Measurements from ENCODE around the gene MTCL1.

Gene MTCL1

DNA sequence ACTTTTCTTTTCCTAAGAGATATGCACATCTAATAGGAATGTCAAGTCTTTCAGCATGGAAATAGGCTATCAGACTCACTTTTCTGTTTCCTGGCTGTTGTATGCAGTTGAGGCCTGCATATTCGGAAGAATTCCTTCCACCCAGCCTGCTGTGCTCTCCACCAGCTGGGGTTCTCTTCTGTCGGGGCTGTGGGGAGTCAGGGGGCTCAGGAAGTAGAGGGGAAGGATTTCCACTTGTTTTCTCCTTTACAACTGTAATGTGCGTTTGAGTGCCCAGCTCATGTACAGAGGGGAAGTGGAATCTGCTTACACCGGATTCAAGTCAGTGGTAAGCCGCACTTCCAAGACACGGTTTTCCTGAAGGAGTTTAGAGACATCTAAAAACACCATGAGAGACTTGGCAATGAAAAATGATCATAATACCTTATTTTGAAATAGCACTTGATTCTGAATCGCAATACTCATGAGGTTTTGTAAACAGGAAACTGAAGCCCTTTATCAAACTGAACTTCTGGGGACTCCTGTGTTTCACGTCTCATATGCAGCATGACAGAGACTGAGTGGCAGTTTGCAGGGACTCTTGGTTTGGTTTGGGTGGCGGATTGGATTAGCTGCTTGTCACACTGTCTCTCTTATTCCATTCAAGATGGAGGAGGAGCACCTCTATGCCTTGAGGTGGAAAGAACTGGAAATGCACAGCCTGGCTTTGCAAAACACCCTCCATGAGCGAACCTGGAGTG is 90.4 kb downstream of the MTCL1 start:
- DNase-seq = no peak

DNA sequence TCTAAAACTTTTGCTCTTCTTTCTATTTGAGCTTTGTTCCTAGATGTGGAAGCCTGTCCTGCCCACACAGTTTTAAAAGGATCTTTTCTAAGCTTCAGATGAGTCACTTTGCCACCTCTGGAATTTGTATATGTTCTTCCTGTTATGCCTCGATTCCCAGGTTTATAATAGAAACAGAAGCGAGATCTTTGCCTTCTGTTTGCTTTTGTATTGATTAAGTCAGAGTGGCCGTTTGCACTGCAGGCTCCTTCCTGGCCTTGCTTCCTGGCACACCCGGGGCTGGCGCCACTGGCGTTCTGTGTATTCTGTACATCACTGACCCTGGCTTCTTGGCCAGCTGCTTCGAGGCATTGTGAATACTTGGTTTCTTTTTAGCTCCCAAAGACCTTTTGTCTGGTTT is 91.8 kb downstream of the MTCL1 start:
- DNase-seq = no peak

- DNase-seq = no peak
These were observed 93.6 kb downstream of the MTCL1 start for GRCh38 chr18:8799001-8799400.

DNA sequence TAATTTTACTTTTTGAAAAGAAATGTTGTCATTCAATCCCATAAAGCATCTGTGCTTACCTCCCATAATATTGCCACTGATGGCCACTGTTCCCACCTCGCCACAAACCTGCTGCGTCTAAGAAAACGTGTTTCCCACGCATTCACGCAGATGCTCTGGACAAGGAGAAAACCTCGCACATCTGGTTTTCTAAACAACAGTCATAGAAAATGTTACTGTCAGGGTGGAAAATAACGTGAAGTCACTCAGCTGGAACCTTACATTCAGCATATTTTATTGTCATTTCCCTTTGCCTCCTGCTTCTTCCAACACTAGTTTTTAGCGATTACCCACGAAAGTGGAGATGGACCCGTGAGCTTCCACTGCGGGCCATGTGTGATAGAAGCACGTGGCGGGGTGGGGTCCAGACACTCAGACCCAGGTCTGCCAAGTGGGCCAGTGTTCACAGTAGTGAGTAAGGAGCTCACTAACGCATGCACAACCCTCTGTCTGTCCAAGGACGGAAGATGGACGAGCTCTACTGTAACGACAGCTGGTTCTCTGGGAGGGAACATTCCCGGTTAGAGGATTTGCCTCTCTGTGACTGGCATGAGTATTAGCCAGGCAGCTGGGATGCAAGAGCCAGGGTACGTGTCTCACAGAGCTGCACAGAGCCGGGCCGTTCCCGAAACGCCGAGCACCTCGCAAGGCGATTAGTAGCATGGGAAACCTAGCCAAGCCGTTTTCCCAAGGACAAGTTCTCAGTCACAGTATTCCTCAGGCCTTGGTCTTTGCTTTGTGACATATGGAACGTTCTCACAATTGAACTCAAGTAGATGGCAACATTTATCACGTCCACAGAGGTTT is 94.5 kb downstream of the MTCL1 start:
- no peak for DNase-seq

DNA sequence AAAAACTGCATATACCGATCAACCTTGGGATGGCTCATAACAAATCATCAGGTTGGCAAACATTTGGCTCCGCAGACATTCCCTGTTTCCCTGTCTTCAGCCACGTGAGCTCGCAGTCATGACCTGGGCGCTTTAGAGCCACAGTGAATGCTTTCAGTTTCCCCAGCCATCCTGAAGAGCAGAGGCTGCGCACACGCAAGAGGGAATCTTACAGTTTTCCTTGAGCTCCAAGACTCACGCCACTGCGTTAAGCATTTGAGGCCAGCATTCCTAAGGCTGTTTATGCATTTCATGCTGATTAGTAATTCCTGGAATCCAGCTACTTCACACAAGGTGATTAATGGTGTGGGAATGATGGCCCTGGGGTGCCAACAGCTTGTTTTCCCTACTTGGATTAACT is 95.1 kb downstream of the MTCL1 start:
- no peak for DNase-seq

- no peak for DNase-seq
These were observed 95.5 kb downstream of the MTCL1 start for GRCh38 chr18:8800876-8801262.

DNA sequence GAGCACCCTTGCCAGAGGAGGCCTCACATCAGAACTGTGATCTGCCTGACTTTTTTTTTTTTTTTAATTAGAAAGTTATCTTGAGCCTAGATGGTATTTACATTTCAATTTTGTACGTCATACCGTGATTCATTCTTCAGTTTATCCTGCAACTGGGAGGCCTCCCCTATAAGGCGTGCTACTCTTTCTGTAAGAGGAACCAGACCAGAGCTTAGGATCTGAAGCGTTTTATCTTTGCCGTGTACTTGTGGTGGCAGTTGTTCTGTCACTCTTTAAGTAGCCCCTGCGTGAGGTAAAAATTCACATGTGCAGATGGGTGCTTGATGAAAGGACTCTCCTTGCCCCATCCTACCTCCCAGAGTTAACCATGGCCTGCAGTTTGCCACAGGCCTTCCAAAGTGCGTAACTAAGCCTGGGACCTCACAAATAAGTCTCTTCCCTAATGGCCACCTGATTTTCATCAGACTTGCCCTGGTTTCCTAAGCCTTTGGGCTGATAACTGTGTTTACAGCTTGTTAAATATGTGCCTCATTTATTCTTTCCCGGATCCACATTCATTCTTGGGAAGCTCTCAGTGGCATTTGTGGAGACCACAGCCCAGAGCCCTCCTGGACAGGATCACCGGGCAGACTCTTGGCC is 96.0 kb downstream of the MTCL1 start:
- no peak for DNase-seq

DNA sequence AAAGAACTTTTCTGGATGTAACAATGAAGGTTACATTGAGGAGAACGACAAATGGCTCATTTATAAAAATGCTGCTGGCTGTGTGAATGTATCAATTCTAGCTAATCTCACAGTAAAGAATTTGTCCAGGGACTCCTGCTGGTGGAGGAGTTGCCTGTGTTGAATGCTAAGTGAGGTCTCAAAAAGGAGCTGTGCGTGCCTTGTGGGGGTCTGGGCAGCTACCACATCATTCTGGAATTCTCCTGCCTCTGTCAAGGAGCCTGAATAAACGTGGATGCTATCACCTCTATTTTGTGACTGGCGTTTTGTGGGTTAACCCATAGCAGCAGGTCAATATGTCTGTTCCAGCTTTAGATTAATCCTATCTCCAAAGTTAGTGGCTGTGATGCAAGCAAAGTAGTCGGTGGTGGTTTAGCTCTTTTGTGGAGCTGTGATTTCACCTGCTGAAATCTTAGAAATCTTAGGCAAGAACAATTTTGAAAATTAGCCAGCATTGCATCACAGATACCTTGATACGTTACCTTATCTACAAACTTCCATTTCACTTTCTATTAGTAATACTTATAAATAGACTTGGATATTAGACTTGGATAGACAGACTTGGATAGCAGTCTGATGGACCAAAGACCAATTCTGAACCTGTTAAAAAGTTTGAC is 96.8 kb downstream of the MTCL1 start:
- DNase-seq = no peak

- no peak for DNase-seq
These were observed 97.9 kb downstream of the MTCL1 start for GRCh38 chr18:8803063-8803795.

- no peak for DNase-seq
These were observed 98.6 kb downstream of the MTCL1 start for GRCh38 chr18:8803957-8804356.

DNA sequence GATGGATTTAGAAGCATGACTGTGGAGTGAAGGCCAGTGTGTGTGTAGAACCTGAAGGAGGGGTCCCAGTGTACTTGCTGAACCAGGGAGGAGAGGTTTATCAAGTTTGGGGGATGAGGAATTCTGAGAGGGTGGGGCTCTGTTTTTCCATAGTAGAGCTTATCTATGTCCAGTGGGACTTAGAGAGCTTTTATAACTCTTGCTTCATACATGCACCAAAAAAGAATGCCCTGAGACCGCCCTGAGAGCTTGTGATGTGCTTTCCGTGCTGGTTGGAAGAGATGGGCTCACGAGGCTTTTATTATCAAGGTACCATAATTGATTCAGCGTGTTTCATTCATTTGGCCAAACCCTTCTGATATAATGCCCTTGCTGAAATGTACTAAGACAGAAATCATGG is 100.2 kb downstream of the MTCL1 start:
- DNase-seq = no peak

DNA sequence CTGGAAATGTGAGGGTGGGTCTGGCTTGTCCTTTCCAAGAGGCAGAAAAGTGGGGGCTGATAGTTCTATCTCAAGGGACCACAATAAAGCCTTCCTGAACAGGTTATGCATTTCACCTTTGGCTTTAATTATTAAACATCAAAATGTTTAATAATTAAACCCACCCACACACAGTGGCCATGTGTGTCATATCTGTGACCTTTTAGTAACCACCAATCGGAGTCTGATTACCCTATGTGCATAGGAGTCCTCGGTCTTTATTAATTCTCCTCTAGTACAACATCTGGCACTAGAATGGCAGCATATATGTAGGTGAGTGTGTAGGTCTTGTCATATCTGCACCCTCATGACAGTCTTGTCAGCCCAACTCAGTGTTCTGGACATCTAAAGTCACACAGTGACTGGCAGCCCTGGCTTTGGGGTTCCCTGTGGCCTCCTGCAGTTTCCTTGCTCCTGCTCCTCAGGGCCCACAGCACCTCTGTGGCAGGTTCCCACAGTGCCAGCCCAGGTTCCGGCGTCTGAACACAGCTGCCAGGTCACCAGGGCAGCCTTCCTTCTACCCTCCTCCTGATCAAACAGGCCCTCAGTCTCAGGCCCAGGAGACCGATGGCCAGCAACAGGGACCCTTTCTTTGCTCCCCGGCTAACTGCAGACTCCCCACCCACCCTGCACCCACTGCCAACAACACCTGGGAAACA is 100.9 kb downstream of the MTCL1 start:
- no peak for DNase-seq

DNA sequence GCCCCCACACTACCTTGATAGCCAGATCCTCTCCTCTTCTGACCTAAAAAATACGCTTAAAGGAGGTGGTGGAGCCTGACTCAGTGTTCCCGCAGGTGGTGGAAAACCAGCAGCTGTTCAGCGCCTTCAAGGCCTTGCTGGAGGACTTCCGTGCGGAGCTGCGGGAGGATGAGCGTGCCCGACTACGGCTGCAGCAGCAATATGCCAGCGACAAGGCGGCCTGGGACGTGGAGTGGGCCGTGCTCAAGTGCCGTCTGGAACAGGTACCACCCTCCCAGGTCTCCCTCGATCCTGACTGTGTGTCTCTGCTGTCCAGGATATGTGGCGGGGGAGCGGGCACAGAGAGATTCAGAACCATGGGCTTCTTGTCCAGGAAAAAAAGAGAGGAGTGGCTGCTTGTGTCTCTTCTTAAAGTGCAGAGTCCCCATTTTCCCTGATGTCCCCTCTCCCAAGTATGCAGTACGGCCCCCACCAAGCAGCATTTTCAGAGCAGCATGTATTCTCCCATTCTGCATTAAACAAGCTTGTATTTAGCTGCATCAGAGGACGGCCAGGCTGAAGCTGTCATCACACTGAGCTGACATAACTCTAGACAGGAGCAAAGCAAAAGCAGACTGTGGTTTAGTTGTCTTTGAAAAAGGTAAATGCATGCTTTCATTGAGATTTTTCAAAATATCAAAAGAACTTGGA is 101.6 kb downstream of the MTCL1 start:
- no peak for DNase-seq

GRCh38 chr18:8807488-8807805 is 102.1 kb downstream of the MTCL1 start:
- no peak for DNase-seq

- no peak for DNase-seq
These were observed 102.6 kb downstream of the MTCL1 start for GRCh38 chr18:8808001-8808400.

DNA sequence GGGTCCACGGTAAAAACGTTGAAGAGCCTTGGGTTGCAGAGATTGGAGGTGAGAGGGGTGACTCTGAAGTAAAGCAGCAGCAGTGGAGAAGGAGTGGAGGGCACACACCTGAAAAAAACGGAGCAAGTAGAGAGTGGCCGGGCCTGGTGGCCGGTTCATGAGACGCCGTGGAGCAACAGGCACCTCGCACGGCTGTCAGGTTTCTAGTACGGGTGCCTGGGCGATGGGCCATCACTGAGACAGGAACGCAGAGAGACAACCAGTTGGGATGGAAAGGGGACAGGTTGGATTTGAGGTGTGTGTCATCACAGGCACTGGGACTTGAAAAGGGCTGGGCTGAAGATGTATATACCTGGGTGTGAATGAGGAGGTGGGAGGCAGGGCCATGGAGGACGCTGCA is 104.2 kb downstream of the MTCL1 start:
- DNase-seq = no peak

DNA sequence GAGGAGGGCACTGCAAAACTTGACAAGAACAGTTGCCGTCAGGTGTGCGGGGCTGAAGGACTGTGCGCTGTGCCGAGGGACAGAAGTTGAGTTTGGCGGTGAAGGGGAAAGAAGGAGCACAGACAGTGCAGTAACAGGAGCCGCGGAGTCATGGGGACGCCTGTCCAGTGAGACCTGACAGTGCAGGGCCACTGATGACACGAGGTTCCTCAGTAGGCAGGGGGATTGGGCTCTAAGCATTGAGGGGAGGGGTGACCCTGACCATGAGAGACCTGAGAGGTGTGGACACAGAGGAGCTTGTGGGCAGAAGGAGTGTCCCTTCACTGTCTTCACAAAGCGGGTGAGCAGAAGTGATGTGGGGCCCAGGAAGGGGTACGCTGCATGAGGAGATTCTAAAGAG is 104.8 kb downstream of the MTCL1 start:
- DNase-seq = no peak

- DNase-seq = no peak
These were observed 105.8 kb downstream of the MTCL1 start for GRCh38 chr18:8811115-8811514.

DNA sequence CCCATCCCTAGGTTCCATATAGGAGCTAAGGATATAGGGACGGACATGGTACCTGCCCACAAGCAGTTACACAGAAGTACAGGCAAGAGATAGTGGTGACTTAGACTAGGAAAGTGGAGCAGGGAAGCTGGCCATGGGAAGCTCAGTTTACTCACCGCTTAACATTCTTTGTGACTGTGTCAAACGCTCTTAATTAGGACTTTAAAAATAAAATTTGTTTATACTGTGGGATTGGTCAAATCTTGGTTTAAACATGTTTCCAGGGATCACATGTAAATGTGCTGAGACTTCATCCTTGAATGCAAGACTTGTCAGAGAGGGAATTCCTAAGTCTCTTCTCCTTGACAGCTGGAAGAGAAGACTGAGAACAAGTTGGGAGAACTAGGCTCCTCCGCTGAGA is 107.3 kb downstream of the MTCL1 start:
- no peak for DNase-seq

DNA sequence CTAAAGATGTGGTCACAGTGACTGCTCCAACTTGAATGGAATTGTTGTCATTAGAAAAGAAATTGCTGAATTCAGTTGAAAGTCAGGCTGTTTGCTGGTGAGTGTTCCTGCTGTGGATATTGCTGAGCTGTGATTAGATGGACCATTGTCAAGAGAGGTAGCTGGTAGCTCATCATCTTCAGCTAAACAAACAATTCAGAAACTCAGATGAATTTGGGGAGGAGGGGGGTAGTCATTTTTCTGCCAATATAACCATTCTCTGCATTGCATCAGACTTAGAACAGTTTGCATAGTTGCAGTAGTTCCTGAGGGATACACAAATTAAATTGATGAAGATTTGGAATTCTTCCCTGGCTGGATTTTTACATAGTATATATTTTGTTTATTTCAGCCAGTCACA is 108.3 kb downstream of the MTCL1 start:
- DNase-seq = no peak

GRCh38 chr18:8814206-8814605 is 108.8 kb downstream of the MTCL1 start:
- DNase-seq = no peak

DNA sequence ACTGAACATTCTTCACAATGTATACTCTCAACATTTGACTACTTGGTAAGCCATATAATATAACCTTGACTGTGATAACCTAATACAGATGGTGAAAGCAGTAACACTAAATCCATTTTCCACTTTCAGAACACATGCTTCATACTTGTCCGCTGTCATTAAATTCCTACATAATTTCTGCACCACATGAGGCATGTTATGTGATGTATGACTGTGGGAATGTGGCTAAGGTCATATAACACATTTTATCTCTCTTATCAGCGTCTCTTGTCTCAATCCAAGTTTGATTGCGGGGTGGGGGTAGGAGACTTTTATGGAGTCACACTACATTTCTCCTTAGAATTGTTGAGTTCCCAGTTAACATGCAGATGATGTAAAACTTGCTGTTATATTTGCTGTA is 110.9 kb downstream of the MTCL1 start:
- no peak for DNase-seq
